Activated CD8-positive, alpha-beta T cell treated with anti-CD3 and anti-CD28 coated beads, Interleukin-2, amount 10 ng/mL, durations not matched to agents 7 days and 5 days (primary cell): ENCODE measurements around the gene CFP. TPM values are rescaled to one million over a fixed set of nuclear protein-coding genes. Genes with fewer than 3 reads are reported as not detected.

Experiments
- ATAC-seq: fragments of 150-1000 bp; cut with Tn5 transposase; one replicate; pipeline ENCODE4 v1.10.0; 2021; ENCODE audit warnings: moderate library complexity
- CTCF ChIA-PET: fragments of 350-600 bp; sonication (Branson Sonifier 250); formaldehyde crosslinking; loops from one replicate; lab custom pipeline; 2021; ENCODE audit warnings: antibody characterized with exemption; lab: Charles Lee
- POLR2A ChIA-PET: fragments of 350-600 bp; sonication (Branson Sonifier 250); formaldehyde crosslinking; loops from one replicate; lab custom pipeline; 2021; ENCODE audit warnings: antibody characterized with exemption; lab: Charles Lee
- DNase-seq: peaks from one replicate; pipeline ENCODE4 v3.0.0-alpha.2; 2020
- H3K27ac Mint-ChIP-seq: one replicate; pipeline ENCODE4 v1.8.0; 2021; ENCODE audit warnings: mild to moderate bottlenecking, mixed read lengths
- H3K27me3 Mint-ChIP-seq: one replicate; pipeline ENCODE4 v1.8.0; 2021; ENCODE audit warnings: low read depth, mixed read lengths
- H3K36me3 Mint-ChIP-seq: one replicate; pipeline ENCODE4 v1.8.0; 2021; ENCODE audit warnings: low read depth, mixed read lengths
- H3K4me1 Mint-ChIP-seq: one replicate; pipeline ENCODE4 v1.8.0; 2021; ENCODE audit warnings: low read depth, mixed read lengths
- H3K4me3 Mint-ChIP-seq: one replicate; pipeline ENCODE4 v1.8.0; 2021; ENCODE audit warnings: mild to moderate bottlenecking, mixed read lengths
- H3K9me3 Mint-ChIP-seq: one replicate; pipeline ENCODE4 v1.8.0; 2022; ENCODE audit warnings: mixed read lengths; ENCODE audit not compliant: insufficient read depth
- total RNA-seq, 2 experiments: library from RNA; stranded (reverse); gene quantifications; one replicate each; pipeline ENCODE4 v1.2.3, GENCODE V29; 2021

The CFP gene
- total RNA-seq, 2 experiments from 2014 or later, result 11.5 to 13.1 TPM

- Mint-ChIP-seq H3K27ac (peak overlapping the region; percentile 50), H3K27me3 (no peaks in the 10 kb centered on the region), H3K4me1 (peaks cover 30% of the 10 kb centered on the region), H3K4me3 (peak overlapping the region; percentile 25), H3K36me3 (peaks cover 54% of the 10 kb centered on the region), H3K9me3 (no peaks in the 10 kb centered on the region)
- POLR2A ChIA-PET, result no interaction called here
- CTCF ChIA-PET, result no interaction called here
- no peak for DNase-seq
- peak; percentile 66 for ATAC-seq
Observed at GRCh38 chrX:47637546-47638195, 7.9 kb upstream of the CFP start.

DNA sequence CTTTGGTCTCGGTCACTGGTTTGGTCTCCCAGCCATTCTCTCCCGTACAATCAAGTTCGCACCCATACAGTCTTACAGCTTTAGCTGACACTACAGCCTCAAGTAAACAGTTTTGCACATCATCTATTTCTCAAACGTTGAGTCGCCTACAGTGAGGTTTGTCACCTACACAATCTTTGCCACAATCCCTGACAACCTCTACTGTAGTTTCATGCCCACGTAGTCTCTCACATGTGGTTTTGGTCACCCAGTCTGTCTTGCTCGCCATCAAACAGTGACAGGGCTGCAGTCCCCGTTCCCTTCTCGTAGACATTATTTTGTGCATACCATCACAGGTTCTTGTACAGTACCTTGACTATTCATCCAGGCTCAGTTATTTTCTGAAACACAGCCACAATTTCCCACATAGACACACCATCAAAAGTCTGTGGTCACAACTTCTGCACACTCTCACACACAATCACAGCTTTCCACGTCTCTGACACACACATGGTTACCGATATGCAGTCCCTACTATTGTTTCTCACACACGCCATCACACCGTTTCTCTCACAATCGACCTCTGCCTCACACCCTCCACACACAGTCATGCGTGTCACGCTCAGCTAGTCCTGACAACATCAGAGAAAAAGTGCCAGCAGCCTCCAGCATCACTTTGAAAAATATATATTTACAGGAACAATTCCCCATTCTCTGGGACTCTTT, 5.3 kb upstream of the CFP start:
- DNase-seq (peak; percentile 35), ATAC-seq (peak; percentile 65)
- peaks cover 39% of the 10 kb centered on the region for H3K36me3 Mint-ChIP-seq
- H3K9me3 Mint-ChIP-seq, result no peaks in the 10 kb centered on the region
- H3K27me3 Mint-ChIP-seq, result no peaks in the 10 kb centered on the region
- H3K4me1 Mint-ChIP-seq, result peaks cover 35% of the 10 kb centered on the region
- ChIA-PET CTCF (no interaction called here), POLR2A (no interaction called here)
- H3K4me3 Mint-ChIP-seq, result no peak overlapping the region
- no peak overlapping the region for H3K27ac Mint-ChIP-seq

GRCh38 chrX:47633689-47634590, 4.2 kb upstream of the CFP start:
- CTCF ChIA-PET, result interaction anchor here (0.9 kb wide), 1 partner anchor 110 kb away, joined by 3 read pairs; no protein-coding TSS in a partner anchor
- H3K27me3 Mint-ChIP-seq, result no peaks in the 10 kb centered on the region
- H3K4me3 Mint-ChIP-seq, result no peak overlapping the region
- ATAC-seq, result no peak
- H3K36me3 Mint-ChIP-seq, result peaks cover 28% of the 10 kb centered on the region
- peaks cover 39% of the 10 kb centered on the region for H3K4me1 Mint-ChIP-seq
- POLR2A ChIA-PET, result no interaction called here
- no peak overlapping the region for H3K27ac Mint-ChIP-seq
- no peaks in the 10 kb centered on the region for H3K9me3 Mint-ChIP-seq
- no peak for DNase-seq

DNA sequence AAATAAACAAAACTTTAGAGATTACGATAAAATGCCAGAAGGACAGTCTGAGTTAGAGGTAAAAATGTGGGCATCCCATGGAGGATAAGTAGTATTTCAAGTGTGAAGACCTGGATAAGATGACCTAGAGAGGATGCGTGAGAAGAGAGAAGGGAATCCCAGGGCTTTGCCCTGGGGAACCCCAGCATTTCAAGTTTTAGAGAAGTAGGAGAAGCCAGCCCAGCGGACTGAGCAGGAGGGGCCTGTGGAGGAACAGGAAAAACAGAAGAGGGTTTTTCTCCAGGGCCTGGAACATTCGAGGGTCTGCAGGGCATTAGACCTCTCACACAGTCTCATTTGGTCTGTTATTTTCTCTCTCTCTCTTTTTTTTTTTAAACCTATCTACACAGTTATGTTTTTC, 2.9 kb upstream of the CFP start:
- Mint-ChIP-seq H3K36me3 (peaks cover 17% of the 10 kb centered on the region), H3K4me3 (no peak overlapping the region), H3K27me3 (no peaks in the 10 kb centered on the region), H3K9me3 (no peaks in the 10 kb centered on the region), H3K4me1 (peaks cover 31% of the 10 kb centered on the region), H3K27ac (no peak overlapping the region)
- ATAC-seq (no peak), DNase-seq (no peak)
- POLR2A ChIA-PET, result no interaction called here
- CTCF ChIA-PET, result no interaction called here

DNA sequence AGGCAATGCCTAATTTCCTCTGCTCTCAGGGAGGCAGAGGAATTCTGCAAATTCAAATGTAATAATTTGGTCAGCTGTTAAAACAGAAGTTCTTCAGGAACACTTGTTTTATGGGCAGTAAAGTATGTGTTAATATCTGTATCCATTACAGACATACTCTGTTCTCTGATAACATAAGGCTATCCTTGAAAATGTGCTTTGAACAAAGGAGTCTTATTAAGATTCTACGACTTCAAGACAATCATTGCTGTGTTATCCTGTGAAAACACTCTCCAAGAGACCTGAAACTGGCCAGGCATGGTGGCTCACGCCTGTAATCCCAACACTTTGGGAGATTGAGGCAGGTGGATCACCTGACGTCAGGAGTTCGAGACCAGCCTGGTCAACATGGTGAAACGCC, 1.9 kb upstream of the CFP start:
- POLR2A ChIA-PET, result no interaction called here

GRCh38 chrX:47628982-47629381, 748 bp downstream of the CFP start:
- no peaks in the 10 kb centered on the region for H3K27me3 Mint-ChIP-seq
- no peaks in the 10 kb centered on the region for H3K9me3 Mint-ChIP-seq
- peak overlapping the region; percentile 70 for H3K4me3 Mint-ChIP-seq
- H3K27ac Mint-ChIP-seq, result peak overlapping the region; percentile 73
- H3K4me1 Mint-ChIP-seq, result peaks cover 15% of the 10 kb centered on the region
- CTCF ChIA-PET, result interaction anchor here (1.0 to 2.1 kb wide), 4 partner anchors 16 to 131 kb away, joined by 3 to 6 read pairs (median 4); partner anchors contain the start of gene TIMP1
- POLR2A ChIA-PET, result no interaction called here
- ATAC-seq (no peak), DNase-seq (peak; percentile 31)
- no peaks in the 10 kb centered on the region for H3K36me3 Mint-ChIP-seq

More for the DNA sequence above, 1.9 kb upstream of the CFP start:
- Mint-ChIP-seq H3K27me3 (no peaks in the 10 kb centered on the region), H3K9me3 (no peaks in the 10 kb centered on the region), H3K36me3 (peaks cover 7% of the 10 kb centered on the region), H3K4me3 (no peak overlapping the region), H3K27ac (no peak overlapping the region), H3K4me1 (peaks cover 22% of the 10 kb centered on the region)
- CTCF ChIA-PET, result interaction anchor here (1.2 to 1.6 kb wide), 2 partner anchors 8 to 12 kb away, joined by 4 to 5 read pairs; no protein-coding TSS in a partner anchor
- no peak for DNase-seq
- ATAC-seq, result no peak

GRCh38 chrX:47625365-47625764, 4.4 kb downstream of the CFP start:
- no peak for DNase-seq
- H3K4me1 Mint-ChIP-seq, result peaks cover 22% of the 10 kb centered on the region
- peaks cover 16% of the 10 kb centered on the region for H3K27me3 Mint-ChIP-seq
- CTCF ChIA-PET, result no interaction called here
- POLR2A ChIA-PET, result no interaction called here
- no peak overlapping the region for H3K27ac Mint-ChIP-seq
- no peak for ATAC-seq
- no peaks in the 10 kb centered on the region for H3K36me3 Mint-ChIP-seq
- no peak overlapping the region for H3K4me3 Mint-ChIP-seq
- no peaks in the 10 kb centered on the region for H3K9me3 Mint-ChIP-seq

GRCh38 chrX:47623540-47624027, 6.1 kb downstream of the CFP start:
- DNase-seq (peak; percentile 39), ATAC-seq (peak; percentile 58)
- Mint-ChIP-seq H3K36me3 (no peaks in the 10 kb centered on the region), H3K27me3 (peaks cover 20% of the 10 kb centered on the region), H3K27ac (no peak overlapping the region), H3K4me3 (peak overlapping the region; percentile 78), H3K9me3 (no peaks in the 10 kb centered on the region), H3K4me1 (peaks cover 17% of the 10 kb centered on the region)
- ChIA-PET POLR2A (interaction anchor here (1.0 kb wide), 1 partner anchor 57 kb away, joined by 4 read pairs; no protein-coding TSS in a partner anchor), CTCF (no interaction called here)

- DNase-seq, result no peak
- no peaks in the 10 kb centered on the region for H3K9me3 Mint-ChIP-seq
- ChIA-PET CTCF (no interaction called here), POLR2A (interaction anchor here (0.7 kb wide), 1 partner anchor 58 kb away, joined by 3 read pairs; no protein-coding TSS in a partner anchor)
- H3K27me3 Mint-ChIP-seq, result peaks cover 33% of the 10 kb centered on the region
- H3K4me1 Mint-ChIP-seq, result peaks cover 17% of the 10 kb centered on the region
- ATAC-seq, result no peak
- H3K36me3 Mint-ChIP-seq, result no peaks in the 10 kb centered on the region
- no peak overlapping the region for H3K27ac Mint-ChIP-seq
- H3K4me3 Mint-ChIP-seq, result no peak overlapping the region
Observed at GRCh38 chrX:47621851-47622250, 7.9 kb downstream of the CFP start.

DNA sequence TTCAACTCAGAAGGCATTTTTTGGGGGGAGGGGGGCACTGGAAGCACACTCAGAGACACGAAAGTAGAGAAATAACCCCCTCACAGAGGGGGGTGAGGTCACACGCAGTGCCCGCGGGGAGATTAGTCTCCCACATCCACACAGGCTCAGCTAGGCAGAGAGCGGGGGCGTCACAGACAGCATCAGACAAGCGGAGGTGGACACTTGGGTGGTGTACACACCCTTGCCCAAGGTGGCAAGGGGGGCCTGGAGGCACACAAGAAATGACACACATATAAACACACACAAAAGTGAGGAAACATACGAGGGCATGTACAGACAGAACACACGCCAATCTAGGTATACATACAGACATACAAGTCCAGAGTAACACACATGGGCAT, 9.4 kb downstream of the CFP start:
- CTCF ChIA-PET, result no interaction called here
- POLR2A ChIA-PET, result no interaction called here

GRCh38 chrX:47619486-47620302, 10.0 kb downstream of the CFP start, which contains the start of gene SYN1:
SYN1 (minus strand) TSS chrX:47619857; CDS start chrX:47619728, 129 bp downstream.
- ATAC-seq, result peak; percentile 84
- peaks cover 39% of the 10 kb centered on the region for H3K27me3 Mint-ChIP-seq
- ChIA-PET POLR2A (no interaction called here), CTCF (no interaction called here)
- peaks cover 17% of the 10 kb centered on the region for H3K4me1 Mint-ChIP-seq
- peak within 1 kb of the TSS; percentile 43 for H3K4me3 Mint-ChIP-seq
- no peaks in the 10 kb centered on the region for H3K9me3 Mint-ChIP-seq
- peak; percentile 83 for DNase-seq
- no peaks in the 10 kb centered on the region for H3K36me3 Mint-ChIP-seq
- no peak within 1 kb of the TSS for H3K27ac Mint-ChIP-seq

More for the DNA sequence above, 9.4 kb downstream of the CFP start:
- H3K4me1 Mint-ChIP-seq, result peaks cover 17% of the 10 kb centered on the region
- DNase-seq (no peak), ATAC-seq (no peak)
- H3K27ac Mint-ChIP-seq, result no peak overlapping the region
- H3K4me3 Mint-ChIP-seq, result peak overlapping the region; percentile 43
- H3K36me3 Mint-ChIP-seq, result no peaks in the 10 kb centered on the region
- peaks cover 39% of the 10 kb centered on the region for H3K27me3 Mint-ChIP-seq
- no peaks in the 10 kb centered on the region for H3K9me3 Mint-ChIP-seq
